Ishikawa (cell line): ENCODE results near the gene CD33.

Experiments used
- CEBPB ChIP-seq: IDR thresholded peaks from 2 replicates; pipeline ENCODE4 v1.6.1; 2012
- CREB1 ChIP-seq: IDR thresholded peaks from 2 replicates; pipeline ENCODE4 v1.6.1; 2012; ENCODE audit warnings: low read depth
- EGR1 ChIP-seq: IDR thresholded peaks from 2 replicates; pipeline ENCODE4 v1.6.1; 2012
- EP300 ChIP-seq: IDR thresholded peaks from 2 replicates; pipeline ENCODE4 v1.6.1; 2012; ENCODE audit warnings: borderline replicate concordance
- FOXM1 ChIP-seq: IDR thresholded peaks from 2 replicates; pipeline ENCODE4 v1.6.1; 2012; ENCODE audit warnings: low read depth, borderline replicate concordance
- MAX ChIP-seq: IDR thresholded peaks from 2 replicates; pipeline ENCODE4 v1.6.1; 2012
- NFIC ChIP-seq: IDR thresholded peaks from 2 replicates; pipeline ENCODE4 v1.6.1; 2012
- RAD21 ChIP-seq: IDR thresholded peaks from 2 replicates; pipeline ENCODE4 v1.6.1; 2012; ENCODE audit warnings: low read depth
- REST ChIP-seq: IDR thresholded peaks from 2 replicates; pipeline ENCODE4 v1.6.1; 2012; ENCODE audit warnings: low read depth, mild to moderate bottlenecking
- TAF1 ChIP-seq: IDR thresholded peaks from 2 replicates; pipeline ENCODE4 v1.6.1; 2012; ENCODE audit warnings: low read depth, mild to moderate bottlenecking
- TCF12 ChIP-seq: IDR thresholded peaks from 2 replicates; pipeline ENCODE4 v1.6.1; 2012; ENCODE audit warnings: low read depth
- TEAD4 ChIP-seq: IDR thresholded peaks from 2 replicates; pipeline ENCODE4 v1.6.1; 2012
- YY1 ChIP-seq: IDR thresholded peaks from 2 replicates; pipeline ENCODE4 v1.6.1; 2012; ENCODE audit warnings: low read depth
- ZBTB7A ChIP-seq: IDR thresholded peaks from 2 replicates; pipeline ENCODE4 v1.6.1; 2012; ENCODE audit warnings: low read depth

DNA sequence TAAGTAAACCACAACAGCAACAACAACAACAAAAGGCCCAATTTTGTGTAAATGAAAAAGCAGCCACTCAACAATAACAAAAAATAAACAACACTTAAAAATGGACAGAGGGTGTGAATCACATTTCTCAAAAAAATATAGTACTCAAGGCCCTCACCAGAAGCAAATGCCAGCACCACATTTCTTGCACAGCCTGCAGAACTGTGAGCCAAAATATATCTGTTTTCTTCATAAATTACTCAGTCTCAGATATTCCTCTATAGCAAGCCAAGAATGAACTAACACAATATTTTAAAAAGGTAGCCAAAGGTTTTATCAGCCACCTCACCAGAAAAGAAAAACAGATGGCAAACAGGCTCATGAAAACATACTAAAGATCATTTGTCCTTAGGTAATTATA lies 3.9 kb upstream of the CD33 start:
- TF ChIP-seq MAX (no peak), YY1 (no peak), ZBTB7A (no peak), CREB1 (no peak), EP300 (no peak), CEBPB (no peak), EGR1 (no peak), FOXM1 (no peak), TAF1 (no peak), REST (no peak), TEAD4 (no peak), NFIC (no peak), RAD21 (no peak), TCF12 (no peak)
